Esophagus squamous epithelium (tissue), 5 donors: ENCODE measurements around the gene ADCY7. TPM values are rescaled to one million over a fixed set of nuclear protein-coding genes. Genes with fewer than 3 reads are reported as not detected.

Source experiments
- DNase-seq: peaks from one replicate; lab custom pipeline; 2025; lab: John Stamatoyannopoulos, UW
- H3K27ac ChIP-seq, 4 donors: fragments of 200-600 bp; sonication (generic); one replicate each; pipeline ENCODE4 v1.5.1; 2016 to 2019; ENCODE audit warnings: mild to moderate bottlenecking in 1 of 4
- H3K27me3 ChIP-seq, 4 donors: fragments of 200-600 bp; sonication (generic); 1 replicate in 3 of 4; 2 replicates in 1 of 4; pipeline versions ENCODE4 v1.5.1 to v1.6.0; 2017 to 2021; ENCODE audit warnings: antibody characterized with exemption in 1 of 4
- H3K36me3 ChIP-seq, 3 donors: fragments of 200-600 bp; sonication (generic); one replicate each; pipeline ENCODE4 v1.5.1; 2016 to 2019
- H3K4me1 ChIP-seq, 3 donors: fragments of 200-600 bp; sonication (generic); one replicate each; pipeline ENCODE4 v1.5.1; 2017 to 2019
- H3K4me3 ChIP-seq, 4 donors: fragments of 200-600 bp; sonication (generic); 1 replicate in 3 of 4; 2 replicates in 1 of 4; pipeline ENCODE4 v1.5.1; 2016 to 2019; ENCODE audit warnings: mild to moderate bottlenecking in 2 of 4, moderate library complexity in 1 of 4
- H3K9me3 ChIP-seq, 3 donors: fragments of 200-600 bp; sonication (generic); one replicate each; pipeline ENCODE4 v1.5.1; 2016 to 2019
- CTCF ChIP-seq, 6 experiments: fragments of 450-650 bp in 4 of 6; fragments of 200-600 bp in 2 of 6; sonication (generic) in 2 of 6; IDR thresholded peaks; one replicate each; pipeline ENCODE4 v1.5.1; 2016 to 2019; ENCODE audit warnings: antibody characterized with exemption in 6 of 6, mild to moderate bottlenecking in 4 of 6, moderate library complexity in 4 of 6
- POLR2A ChIP-seq, 4 donors: fragments of 450-650 bp; IDR thresholded peaks; one replicate each; pipeline ENCODE4 v1.6.1; 2017; ENCODE audit warnings: antibody characterized with exemption in 4 of 4, mild to moderate bottlenecking in 4 of 4, moderate library complexity in 3 of 4
- WGBS, 2 donors: methylation state at CpG; one replicate each; pipeline ENCODE4 v1.1.5; 2018; 5-methylcytosine and 5-hydroxymethylcytosine counted together
- intact Hi-C: fragments of 100-400 bp; cut with DNase I; formaldehyde crosslinking; loops from one replicate; pipeline ENCODE4 v1.15.0; 2022
- total RNA-seq, 4 donors: library from RNA; depleted of rRNA; stranded (reverse); fragments of >200 nt; gene quantifications; one replicate each; pipeline ENCODE4 v1.1.0, GENCODE V29; 2016
- donor health status: DM: yes; HTN: yes; CAD: no.

Gene ADCY7
- total RNA-seq, 4 donors from 2014 or later: 21.2 to 23.9 (median 23.3) TPM

- whole genome bisulfite sequencing, 2 donors: 71 to 77% methylated on average over 14 of the region's 14 CpGs
- H3K36me3 ChIP-seq: peaks cover 0 to 84% (median 9%) of the 10 kb centered on the region in 3 donors
- intact Hi-C loops: no loop called here
Measured at GRCh38 chr16:50334106-50334975, 68.0 kb downstream of the ADCY7 start.

GRCh38 chr16:50335196-50335958, 69.0 kb downstream of the ADCY7 start:
- Histone ChIP-seq H3K36me3 (peaks cover 0 to 83% (median 9%) of the 10 kb centered on the region in 3 donors), H3K4me1 (peaks cover 0 to 24% (median 0%) of the 10 kb centered on the region in 3 donors), H3K4me3 (no peak overlapping the region), H3K27ac (peak overlapping the region in 3 of 4 donors; percentile 25 to 58 (median 58)), H3K9me3 (no peaks in the 10 kb centered on the region), H3K27me3 (no peaks in the 10 kb centered on the region)
- intact Hi-C loops: no loop called here
- no peak for DNase-seq
- no peak for TF ChIP-seq CTCF (IDR thresholded peaks at IDR 0.05)
- no peak for TF ChIP-seq POLR2A (IDR thresholded peaks at IDR 0.05)
- WGBS, 2 donors: 71 to 81% methylated on average over 8 of the region's 8 CpGs

More at GRCh38 chr16:50334106-50334975, 68.0 kb downstream of the ADCY7 start:
- Histone ChIP-seq H3K4me1 (peaks cover 0 to 17% (median 0%) of the 10 kb centered on the region in 3 donors), H3K27ac (peak overlapping the region in 3 of 4 donors; percentile 52 to 58 (median 58)), H3K9me3 (no peaks in the 10 kb centered on the region), H3K4me3 (no peak overlapping the region), H3K27me3 (no peaks in the 10 kb centered on the region)
- DNase-seq: no peak
- TF ChIP-seq POLR2A (IDR thresholded peaks at IDR 0.05): no peak
- no peak for TF ChIP-seq CTCF (IDR thresholded peaks at IDR 0.05)

GRCh38 chr16:50336884-50337283, 70.5 kb downstream of the ADCY7 start:
- no peaks in the 10 kb centered on the region for H3K9me3 ChIP-seq
- 67 to 85% methylated on average over 1 of the region's 1 CpG for WGBS, 2 donors
- H3K4me1 ChIP-seq: peaks cover 0 to 32% (median 0%) of the 10 kb centered on the region in 3 donors
- peak overlapping the region in 1 of 4 donors; percentile 2 for H3K27ac ChIP-seq
- H3K27me3 ChIP-seq: no peaks in the 10 kb centered on the region
- H3K36me3 ChIP-seq: peaks cover 0 to 86% (median 9%) of the 10 kb centered on the region in 3 donors
- TF ChIP-seq POLR2A (IDR thresholded peaks at IDR 0.05) (no peak), CTCF (IDR thresholded peaks at IDR 0.05) (no peak)
- no peak overlapping the region for H3K4me3 ChIP-seq
- no peak for DNase-seq
- intact Hi-C loops: no loop called here

GRCh38 chr16:50338371-50339231, 72.2 kb downstream of the ADCY7 start:
- no peak overlapping the region for H3K4me3 ChIP-seq
- intact Hi-C loops: no loop called here
- H3K36me3 ChIP-seq: peaks cover 0 to 86% (median 20%) of the 10 kb centered on the region in 3 donors
- 68% methylated on average over 8 of the region's 8 CpGs for whole genome bisulfite sequencing, 2 donors
- DNase-seq: no peak
- H3K4me1 ChIP-seq: peaks cover 0 to 32% (median 0%) of the 10 kb centered on the region in 3 donors
- peak overlapping the region in 3 of 4 donors; percentile 21 to 36 (median 29) for H3K27ac ChIP-seq
- H3K9me3 ChIP-seq: no peaks in the 10 kb centered on the region
- H3K27me3 ChIP-seq: no peaks in the 10 kb centered on the region
- TF ChIP-seq CTCF (IDR thresholded peaks at IDR 0.05) (no peak), POLR2A (IDR thresholded peaks at IDR 0.05) (no peak)
